WERI-Rb-1 (cell line): ENCODE measurements around the gene CMSS1.

ENCODE experiments used
- DNase-seq: peaks from one replicate; pipeline ENCODE4 v3.0.0-alpha.2; 2020
- H3K27ac ChIP-seq: fragments of 250-450 bp; sonication (Bioruptor Pico); 2 replicates; pipeline ENCODE4 v1.5.1; 2020; ENCODE audit warnings: mild to moderate bottlenecking, moderate library complexity
- H3K27me3 ChIP-seq: fragments of 250-450 bp; sonication (Bioruptor Pico); 2 replicates; pipeline ENCODE4 v1.5.1; 2021; ENCODE audit warnings: mild to moderate bottlenecking, low read depth, moderate library complexity; ENCODE audit not compliant: insufficient read depth, severe bottlenecking
- H3K36me3 ChIP-seq: fragments of 250-450 bp; sonication (Bioruptor Pico); 2 replicates; pipeline ENCODE4 v1.5.1; 2020; ENCODE audit warnings: mild to moderate bottlenecking, moderate library complexity
- H3K4me3 ChIP-seq: 2 replicates; pipeline ENCODE4 v1.5.1; 2011; ENCODE audit warnings: low read depth, mild to moderate bottlenecking, control low read depth, low read length
- H3K9me3 ChIP-seq: fragments of 250-450 bp; sonication (Bioruptor Pico); 2 replicates; pipeline ENCODE4 v1.5.1; 2021; ENCODE audit warnings: mild to moderate bottlenecking, moderate library complexity; ENCODE audit not compliant: severe bottlenecking
- TF ChIP-seq, protein P1 (sequence below): IDR thresholded peaks from 2 replicates; pipeline ENCODE4 v1.5.1; 2011; ENCODE audit warnings: low read depth, mild to moderate bottlenecking, control low read depth, inconsistent platforms, low read length

CMSS1 gene

GRCh38 chr3:100165926-100166550 is 348.4 kb downstream of the CMSS1 start:
- H3K27ac ChIP-seq = no peak overlapping the region
- H3K4me3 ChIP-seq = no peak overlapping the region
- TF ChIP-seq, protein P1, sequence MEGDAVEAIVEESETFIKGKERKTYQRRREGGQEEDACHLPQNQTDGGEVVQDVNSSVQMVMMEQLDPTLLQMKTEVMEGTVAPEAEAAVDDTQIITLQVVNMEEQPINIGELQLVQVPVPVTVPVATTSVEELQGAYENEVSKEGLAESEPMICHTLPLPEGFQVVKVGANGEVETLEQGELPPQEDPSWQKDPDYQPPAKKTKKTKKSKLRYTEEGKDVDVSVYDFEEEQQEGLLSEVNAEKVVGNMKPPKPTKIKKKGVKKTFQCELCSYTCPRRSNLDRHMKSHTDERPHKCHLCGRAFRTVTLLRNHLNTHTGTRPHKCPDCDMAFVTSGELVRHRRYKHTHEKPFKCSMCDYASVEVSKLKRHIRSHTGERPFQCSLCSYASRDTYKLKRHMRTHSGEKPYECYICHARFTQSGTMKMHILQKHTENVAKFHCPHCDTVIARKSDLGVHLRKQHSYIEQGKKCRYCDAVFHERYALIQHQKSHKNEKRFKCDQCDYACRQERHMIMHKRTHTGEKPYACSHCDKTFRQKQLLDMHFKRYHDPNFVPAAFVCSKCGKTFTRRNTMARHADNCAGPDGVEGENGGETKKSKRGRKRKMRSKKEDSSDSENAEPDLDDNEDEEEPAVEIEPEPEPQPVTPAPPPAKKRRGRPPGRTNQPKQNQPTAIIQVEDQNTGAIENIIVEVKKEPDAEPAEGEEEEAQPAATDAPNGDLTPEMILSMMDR = no peak
- no peak for DNase-seq
- peaks cover 6% of the 10 kb centered on the region for H3K36me3 ChIP-seq
- H3K27me3 ChIP-seq = no peaks in the 10 kb centered on the region
- no peaks in the 10 kb centered on the region for H3K9me3 ChIP-seq

- DNase-seq = no peak
- no peak overlapping the region for H3K27ac ChIP-seq
- H3K27me3 ChIP-seq = no peaks in the 10 kb centered on the region
- TF ChIP-seq, protein P1 = no peak
- no peaks in the 10 kb centered on the region for H3K9me3 ChIP-seq
- peaks cover 6% of the 10 kb centered on the region; the same call in 1 of the 2 replicates for H3K36me3 ChIP-seq
- H3K4me3 ChIP-seq = no peak overlapping the region
Observed at GRCh38 chr3:100169201-100169920, 351.7 kb downstream of the CMSS1 start.

DNA sequence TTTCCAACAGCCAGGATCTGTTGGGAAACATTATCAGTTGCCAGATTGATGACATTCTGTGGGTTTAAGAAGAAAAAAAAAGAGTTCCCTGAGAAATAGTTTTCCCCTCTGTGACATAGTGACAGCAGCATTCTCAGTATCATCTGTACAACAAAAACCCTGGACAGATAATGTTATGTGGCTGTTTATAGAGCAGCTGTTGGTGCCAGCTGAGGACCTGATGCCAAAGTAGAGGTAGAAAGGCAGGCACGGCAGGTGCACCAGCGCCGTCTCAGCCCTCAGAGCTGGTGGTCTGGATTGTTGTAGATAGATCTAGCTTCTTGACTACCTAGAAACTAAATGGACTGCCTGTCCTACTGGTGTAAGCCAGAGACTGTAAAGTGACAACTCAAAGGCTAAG is 352.8 kb downstream of the CMSS1 start:
- Histone ChIP-seq H3K9me3 (no peaks in the 10 kb centered on the region), H3K27ac (no peak overlapping the region), H3K4me3 (no peak overlapping the region), H3K27me3 (no peaks in the 10 kb centered on the region), H3K36me3 (peaks cover 6% of the 10 kb centered on the region; the same call in 1 of the 2 replicates)
- DNase-seq = no peak
- TF ChIP-seq, protein P1 = no peak

- DNase-seq = no peak
- TF ChIP-seq, protein P1 = no peak
- H3K27me3 ChIP-seq = no peaks in the 10 kb centered on the region
- no peak overlapping the region for H3K4me3 ChIP-seq
- no peaks in the 10 kb centered on the region for H3K9me3 ChIP-seq
- H3K27ac ChIP-seq = no peak overlapping the region
- H3K36me3 ChIP-seq = peaks cover 6% of the 10 kb centered on the region; the same call in 1 of the 2 replicates
Observed at GRCh38 chr3:100171211-100171914, 353.7 kb downstream of the CMSS1 start.

GRCh38 chr3:100173961-100174360 is 356.3 kb downstream of the CMSS1 start:
- no peak for DNase-seq
- peaks cover 24% of the 10 kb centered on the region for H3K36me3 ChIP-seq
- H3K27ac ChIP-seq = no peak overlapping the region
- no peaks in the 10 kb centered on the region for H3K27me3 ChIP-seq
- TF ChIP-seq, protein P1 = no peak
- peaks cover under 1% of the 10 kb centered on the region for H3K9me3 ChIP-seq
- no peak overlapping the region for H3K4me3 ChIP-seq
